Lung (tissue), 12 donors: ENCODE measurements around the gene BEAN1. TPM values are rescaled to one million over a fixed set of nuclear protein-coding genes. Genes with fewer than 3 reads are reported as not detected.

ENCODE experiments used
- ATAC-seq: fragments of 200-7000 bp; cut with Tn5 transposase; one replicate; pipeline ENCODE4 v1.9.1; 2020; ENCODE audit warnings: moderate number of reproducible peaks; ENCODE audit not compliant: insufficient read depth, low FRiP score
- DNase-seq, 3 donors: peaks; one replicate each; pipeline ENCODE4 v3.0.0-alpha.2; 2013 to 2017
- H3K27ac ChIP-seq, 2 donors: one replicate each; pipeline ENCODE4 v1.5.1; 2013; ENCODE audit warnings: mild to moderate bottlenecking in 2 of 2, moderate library complexity in 2 of 2, control low read depth in 1 of 2, inconsistent platforms in 1 of 2, low read depth in 1 of 2, low read length in 1 of 2
- H3K27me3 ChIP-seq, 3 donors: one replicate each; pipeline ENCODE4 v1.5.1; 2013; ENCODE audit warnings: low read length in 2 of 3; ENCODE audit not compliant: control insufficient read depth in 3 of 3, insufficient read depth in 3 of 3
- H3K36me3 ChIP-seq, 4 donors: one replicate each; pipeline ENCODE4 v1.5.1; 2013; ENCODE audit warnings: low read length in 4 of 4, mild to moderate bottlenecking in 1 of 4, moderate library complexity in 1 of 4; ENCODE audit not compliant: control insufficient read depth in 4 of 4, insufficient read depth in 4 of 4
- H3K4me1 ChIP-seq, 5 donors: one replicate each; pipeline ENCODE4 v1.5.1; 2013; ENCODE audit warnings: low read length in 5 of 5, mild to moderate bottlenecking in 2 of 5, moderate library complexity in 1 of 5; ENCODE audit not compliant: control insufficient read depth in 5 of 5, insufficient read depth in 5 of 5
- H3K4me3 ChIP-seq: one replicate; pipeline ENCODE4 v1.5.1; 2013; ENCODE audit warnings: mild to moderate bottlenecking, control low read depth, moderate library complexity
- H3K9ac ChIP-seq, 2 donors: one replicate each; pipeline ENCODE4 v1.5.1; 2013; ENCODE audit warnings: low read length in 2 of 2, control low read depth in 1 of 2; ENCODE audit not compliant: insufficient read depth in 1 of 2
- H3K9me3 ChIP-seq, 4 donors: one replicate each; pipeline ENCODE4 v1.5.1; 2013; ENCODE audit warnings: low read length in 3 of 4, mild to moderate bottlenecking in 1 of 4, moderate library complexity in 1 of 4; ENCODE audit not compliant: control insufficient read depth in 4 of 4, insufficient read depth in 3 of 4
- CTCF ChIP-seq: IDR thresholded peaks from 2 replicates; pipeline ENCODE4 v1.5.1; 2012; ENCODE audit warnings: mild to moderate bottlenecking; ENCODE audit errors: control extremely low read depth, extremely low read depth
- whole genome bisulfite sequencing, 2 donors: extraction: QIAGEN DNeasy Blood & Tissue Kit; methylation state at CpG; one replicate each; pipeline ENCODE4 v1.1.7; 2013; 5-methylcytosine and 5-hydroxymethylcytosine counted together
- polyA plus RNA-seq, 2 donors: library from polyadenylated mRNA; stranded (reverse); fragments of 200-250 nt; gene quantifications; one replicate each; pipeline ENCODE4 v1.2.1, GENCODE V29; 2013
- total RNA-seq, 2 donors: library from RNA; depleted of rRNA in 1 of 2; stranded (reverse); fragments of >200 nt in 1 of 2; gene quantifications; one replicate each; pipeline ENCODE4 v1.2.1, GENCODE V29; 2014 to 2021
- donor health status: control.
- donor health status: control.
- donor health status: Bipolar disorder and iron deficiency.
- donor health status: healthy.
- donor health status: DM: yes; HTN: yes; CAD: no.

Gene BEAN1
- total and polyA plus RNA-seq, 4 donors: 0.16 to 3.2 (median 0.25) TPM

- H3K4me3 ChIP-seq: no peak overlapping the region
- DNase-seq: no peak
- ATAC-seq: no peak
- no peak for TF ChIP-seq CTCF
- WGBS, 2 donors: 95 to 96% methylated on average over 12 of the region's 12 CpGs
- H3K9ac ChIP-seq: no peak overlapping the region
- peak overlapping the region in 1 of 2 donors; percentile 68 for H3K27ac ChIP-seq
- H3K4me1 ChIP-seq: peaks cover 0 to 22% (median 10%) of the 10 kb centered on the region in 5 donors
- H3K36me3 ChIP-seq: no peaks in the 10 kb centered on the region
- H3K9me3 ChIP-seq: no peaks in the 10 kb centered on the region
- H3K27me3 ChIP-seq: no peaks in the 10 kb centered on the region
These were observed 59.2 kb downstream of the BEAN1 start for GRCh38 chr16:66486199-66486772.

- ATAC-seq: peak; percentile 70
- Histone ChIP-seq H3K9ac (peak overlapping the region in 1 of 2 donors; percentile 39), H3K36me3 (no peaks in the 10 kb centered on the region), H3K4me1 (peaks cover 0 to 22% (median 10%) of the 10 kb centered on the region in 5 donors), H3K9me3 (no peaks in the 10 kb centered on the region), H3K27me3 (no peaks in the 10 kb centered on the region), H3K27ac (peak overlapping the region in 1 of 2 donors; percentile 68), H3K4me3 (no peak overlapping the region)
- DNase-seq: peak; percentile 84 to 91 (median 89)
- no peak for TF ChIP-seq CTCF
- WGBS, 2 donors: 67 to 68% methylated on average over 3 of the region's 3 CpGs
These were observed 59.9 kb downstream of the BEAN1 start for GRCh38 chr16:66486773-66487579.

- H3K4me1 ChIP-seq: peaks cover 0 to 22% (median 10%) of the 10 kb centered on the region in 5 donors
- H3K9me3 ChIP-seq: no peaks in the 10 kb centered on the region
- H3K27ac ChIP-seq: peak overlapping the region in 1 of 2 donors; percentile 68
- H3K27me3 ChIP-seq: no peaks in the 10 kb centered on the region
- no peak overlapping the region for H3K4me3 ChIP-seq
- H3K9ac ChIP-seq: no peak overlapping the region
- H3K36me3 ChIP-seq: no peaks in the 10 kb centered on the region
- DNase-seq (no peak), ATAC-seq (no peak)
- no peak for TF ChIP-seq CTCF
- WGBS, 2 donors: 80 to 90% methylated on average over 5 of the region's 5 CpGs
These were observed 60.6 kb downstream of the BEAN1 start for GRCh38 chr16:66487580-66488275.
